NOMO-1 treated with DMSO at 0.1 percent for 48 hours (cell line): ENCODE measurements around the gene PRKAR2B.

Experiments used
- DNase-seq: peaks from one replicate; lab custom pipeline; 2025; ENCODE audit not compliant: unreplicated experiment; lab: John Stamatoyannopoulos, UW

Gene PRKAR2B

DNA sequence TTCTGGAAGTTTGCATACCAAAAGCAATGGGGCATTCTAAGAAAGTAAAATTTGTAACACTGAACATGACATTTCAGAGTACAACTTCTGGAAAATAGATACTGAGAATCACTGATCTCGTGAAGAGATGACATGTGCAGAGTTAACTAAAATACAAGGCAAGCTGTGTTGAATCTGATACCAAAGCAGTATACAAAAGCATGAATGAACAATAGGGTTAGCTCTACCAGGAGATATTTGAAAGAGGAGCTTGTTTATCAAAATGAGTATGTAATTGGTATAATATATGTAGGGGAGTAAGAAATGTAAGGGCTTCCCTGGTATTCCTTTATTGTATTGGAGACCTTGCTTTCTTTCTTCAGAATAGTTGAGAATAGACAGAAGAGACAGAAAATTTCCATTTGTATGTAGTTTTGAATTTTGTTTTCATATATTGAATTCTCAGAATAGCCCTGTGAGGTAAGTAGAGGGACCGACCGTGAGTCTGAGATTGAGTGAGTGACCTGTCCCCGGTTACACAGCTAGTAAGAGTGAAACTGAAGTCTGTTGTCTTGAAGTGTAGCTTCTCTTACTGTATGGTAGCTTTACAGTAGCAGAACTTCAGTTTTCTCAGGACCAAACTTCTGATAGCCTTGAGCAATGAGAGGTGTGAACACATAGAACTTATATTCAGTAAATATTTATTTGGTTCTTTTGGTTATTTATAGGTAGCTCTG lies 129.3 kb downstream of the PRKAR2B start:
- no peak for DNase-seq

DNA sequence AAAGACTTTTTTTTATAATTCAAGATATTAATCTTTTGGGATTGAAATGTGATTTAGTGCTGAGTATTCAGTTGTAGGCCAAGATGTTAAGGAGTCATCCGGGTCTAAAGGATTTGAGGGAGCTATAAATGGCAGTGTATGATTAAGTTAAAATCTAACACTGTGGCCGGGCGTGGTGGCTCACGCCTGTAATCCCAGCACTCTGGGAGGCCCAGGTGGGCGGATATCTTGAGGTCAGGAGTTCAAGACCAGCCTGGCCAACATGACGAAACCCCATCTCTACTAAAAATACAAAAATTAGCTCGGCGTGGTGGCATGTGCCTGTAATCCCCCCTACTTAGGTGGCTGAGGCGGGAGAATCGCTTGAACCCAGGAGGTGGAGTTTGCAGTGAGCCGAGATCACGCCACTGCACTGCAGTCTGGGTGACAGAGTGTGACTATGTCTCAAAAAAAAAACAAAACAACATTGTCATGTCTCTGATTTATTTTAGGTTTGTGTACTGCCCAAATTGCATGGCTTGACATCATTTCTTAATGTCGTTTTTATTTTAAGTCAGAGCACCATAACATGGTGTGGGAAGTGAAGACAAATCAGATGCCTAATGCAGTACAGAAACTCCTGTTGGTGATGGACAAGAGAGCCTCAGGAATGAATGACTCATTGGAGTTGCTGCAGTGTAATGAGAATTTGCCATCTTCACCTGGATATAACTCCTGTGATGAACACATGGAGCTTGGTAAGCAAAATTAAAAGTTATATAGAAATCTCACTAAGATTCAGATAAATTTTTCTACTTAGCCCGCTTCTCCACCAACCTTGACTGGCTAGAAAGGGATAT lies 135.0 kb downstream of the PRKAR2B start:
- DNase-seq: no peak

DNA sequence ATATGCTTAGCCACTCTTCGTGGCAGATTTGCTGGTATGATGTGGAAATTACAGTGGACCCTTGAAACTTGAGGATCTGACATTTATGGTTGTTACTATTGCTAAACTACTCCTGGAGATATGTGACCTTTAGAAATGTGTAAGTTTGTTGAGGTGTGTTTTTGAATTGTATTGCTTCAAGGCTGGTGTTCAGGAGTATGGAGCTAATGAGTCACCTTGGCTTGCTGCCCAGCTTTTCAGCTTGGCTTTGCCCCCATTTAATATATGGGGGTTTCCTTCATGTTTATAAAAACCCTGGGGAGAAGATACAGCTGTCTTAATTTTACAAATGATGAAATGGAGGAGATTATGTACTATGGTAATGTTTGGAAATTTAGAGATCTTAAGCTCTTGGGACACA lies 135.9 kb downstream of the PRKAR2B start:
- DNase-seq: no peak

DNA sequence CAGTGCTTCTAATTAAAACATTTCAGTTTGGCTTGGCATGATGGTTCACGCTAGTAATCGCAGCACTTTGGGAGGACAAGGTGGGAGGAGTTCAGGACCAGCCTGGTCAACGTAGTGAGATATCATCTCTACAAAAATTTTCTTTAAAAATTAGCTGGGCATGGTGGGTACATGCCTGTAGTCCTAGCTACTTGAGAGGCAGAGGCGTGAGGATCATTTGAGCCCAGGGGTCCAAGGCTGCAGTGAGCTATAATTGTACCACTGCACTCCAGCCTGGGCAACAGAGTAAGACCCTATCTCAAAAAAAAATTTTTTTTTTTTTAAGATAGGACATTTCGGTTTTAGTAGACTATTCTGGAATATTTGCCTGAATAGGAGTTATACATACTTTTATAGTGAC lies 136.7 kb downstream of the PRKAR2B start:
- DNase-seq: no peak

DNA sequence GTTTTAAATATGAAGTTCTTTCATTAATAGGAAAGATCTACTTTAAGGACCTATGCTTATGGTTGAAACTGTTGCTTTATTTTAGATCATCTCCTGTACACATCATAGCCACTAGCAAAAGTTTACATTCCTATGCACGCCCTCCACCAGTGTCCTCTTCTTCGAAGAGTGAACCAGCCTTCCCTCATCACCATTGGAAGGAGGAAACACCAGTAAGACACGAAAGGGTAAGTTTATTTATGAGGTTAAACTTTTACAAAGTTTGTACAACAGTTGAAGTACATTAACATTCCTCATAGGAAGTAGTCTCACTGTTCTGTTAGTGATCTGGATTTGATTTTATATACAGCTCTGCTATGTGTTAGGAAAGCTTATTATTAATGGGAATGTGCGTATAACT lies 141.2 kb downstream of the PRKAR2B start:
- no peak for DNase-seq

DNA sequence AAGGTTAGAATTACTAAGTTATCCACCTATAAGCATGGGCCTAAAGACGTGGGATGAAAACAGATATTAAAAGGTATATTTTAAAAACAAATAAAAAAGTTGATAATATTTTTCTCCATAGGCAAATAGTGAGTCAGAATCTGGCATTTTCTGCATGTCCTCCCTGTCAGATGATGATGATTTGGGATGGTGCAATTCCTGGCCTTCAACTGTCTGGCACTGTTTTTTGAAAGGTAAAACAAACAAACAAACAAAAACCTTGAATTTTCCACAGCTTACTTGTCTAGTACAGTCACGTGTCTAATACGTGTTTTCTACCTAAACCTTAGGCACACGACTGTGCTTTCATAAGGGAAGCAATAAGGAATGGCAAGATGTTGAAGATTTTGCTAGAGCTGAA lies 141.7 kb downstream of the PRKAR2B start:
- no peak for DNase-seq

DNA sequence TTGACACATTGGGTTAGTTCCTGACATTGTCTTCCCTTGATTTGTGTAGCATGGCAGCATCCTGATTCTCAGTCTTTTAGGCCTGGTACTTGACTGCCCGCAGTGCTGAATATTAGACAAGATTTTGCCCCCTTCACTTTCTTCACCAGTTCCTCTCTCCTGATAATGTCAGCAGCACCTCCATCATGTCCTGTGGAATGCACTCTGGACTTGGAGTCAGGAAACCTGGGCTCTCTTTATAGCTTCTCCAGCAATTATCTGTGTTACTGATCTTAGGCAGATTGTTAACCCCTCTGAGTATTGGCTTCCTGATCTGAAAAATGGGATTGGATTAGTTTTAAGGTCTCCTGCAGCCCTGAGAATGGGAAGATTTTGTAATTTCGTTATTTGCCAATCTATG lies 143.3 kb downstream of the PRKAR2B start:
- DNase-seq: no peak

DNA sequence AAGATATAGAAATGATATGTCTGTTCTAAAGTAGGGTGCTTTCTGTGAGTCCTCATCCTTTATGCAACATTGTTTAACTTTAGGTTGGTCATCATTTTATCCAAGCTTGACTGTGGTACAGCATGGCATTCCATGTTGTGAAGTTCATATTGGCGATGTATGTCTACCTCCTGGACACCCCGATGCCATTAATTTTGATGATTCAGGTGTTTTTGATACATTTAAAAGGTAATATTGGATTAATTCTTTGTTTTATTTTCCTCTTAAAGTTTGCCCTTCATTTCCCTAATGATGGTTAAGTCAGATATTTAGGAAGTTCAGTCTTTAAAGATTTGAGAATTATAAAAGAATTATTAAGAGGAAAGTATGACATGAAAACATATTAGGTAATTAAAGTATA lies 145.6 kb downstream of the PRKAR2B start:
- no peak for DNase-seq

DNA sequence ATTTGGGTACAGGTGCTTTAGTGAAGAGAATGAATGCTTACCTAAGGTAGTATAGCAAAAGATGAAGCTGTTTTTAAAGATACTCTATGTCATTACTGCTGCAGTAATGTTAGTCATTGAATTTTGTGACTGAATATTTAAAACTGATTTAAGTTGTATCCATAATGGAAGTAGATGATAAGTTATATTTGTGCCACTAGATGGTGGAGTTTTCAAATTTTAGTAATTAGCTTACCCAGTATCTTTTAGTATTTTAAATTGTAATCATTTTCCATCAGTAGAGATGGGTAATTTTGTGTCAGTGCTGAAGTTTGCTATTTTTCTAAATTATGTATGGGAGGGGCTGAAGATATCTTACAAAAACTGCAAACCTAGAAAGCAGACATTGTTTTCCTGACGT lies 149.5 kb downstream of the PRKAR2B start:
- no peak for DNase-seq

DNA sequence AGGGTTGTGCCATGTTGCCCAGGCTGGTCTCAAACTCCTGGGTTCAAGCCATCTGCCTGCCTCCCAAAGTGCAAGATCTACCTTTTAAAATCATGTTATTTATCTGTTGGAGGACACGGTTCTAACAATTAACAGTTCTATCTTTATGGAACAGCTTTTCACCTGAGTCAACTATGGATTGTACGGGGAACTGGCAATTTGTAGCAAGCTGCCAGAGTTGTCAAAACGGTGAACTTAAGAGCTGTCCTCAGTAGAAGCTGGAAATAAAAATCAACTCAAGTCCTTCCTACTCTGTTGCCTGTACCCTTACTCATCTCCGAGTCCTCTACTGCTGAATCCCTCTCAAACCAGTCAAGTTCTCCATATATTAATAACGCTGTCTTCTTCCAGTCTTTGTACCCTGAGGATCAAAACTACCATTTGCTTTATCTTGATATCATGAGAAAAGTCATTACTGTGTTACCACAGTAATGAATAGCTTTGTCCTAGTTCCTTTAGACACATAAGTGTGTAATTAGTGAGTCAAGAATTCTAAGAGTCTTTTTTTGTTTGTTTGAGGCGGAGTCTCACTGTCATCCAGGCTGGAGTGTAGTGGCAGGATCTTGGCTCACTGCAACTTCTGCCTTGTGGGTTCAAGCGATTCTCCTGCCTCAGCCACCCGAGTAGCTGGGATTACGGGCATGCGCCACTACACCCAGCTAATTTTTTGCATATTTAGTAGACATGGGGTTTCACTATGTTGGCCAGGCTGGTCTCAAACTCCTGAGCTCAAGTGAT lies 152.5 kb downstream of the PRKAR2B start:
- DNase-seq: no peak

DNA sequence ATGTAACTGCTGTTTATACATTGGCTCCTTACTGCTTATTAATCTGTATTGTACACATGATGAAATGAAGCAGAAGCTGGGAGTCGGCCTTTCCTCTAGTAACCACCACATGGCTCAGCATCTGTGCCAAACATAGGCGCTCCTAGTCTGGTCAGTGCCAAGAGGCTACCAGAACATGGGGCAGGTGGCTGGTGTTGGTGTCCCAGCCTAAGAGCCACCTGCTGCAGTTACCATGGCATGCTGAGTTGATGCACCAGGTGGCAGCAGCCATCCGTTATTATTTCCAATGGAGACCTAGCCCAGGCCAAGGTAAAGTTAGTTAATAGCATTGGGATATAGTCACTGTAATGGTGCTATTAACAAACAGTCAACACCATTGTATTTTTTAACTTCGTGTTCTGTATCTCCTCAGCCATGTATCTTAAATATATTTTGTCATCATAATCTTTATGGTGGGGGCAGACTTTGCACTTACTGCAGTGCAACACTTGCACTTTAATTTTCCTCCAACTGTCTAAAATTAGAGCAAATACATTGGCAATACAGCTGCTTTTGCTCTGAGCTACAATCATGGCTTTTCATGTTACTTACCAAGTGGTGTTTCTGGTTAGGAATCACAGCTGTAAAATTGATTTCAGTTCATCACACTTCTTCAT lies 157.4 kb downstream of the PRKAR2B start:
- no peak for DNase-seq

DNA sequence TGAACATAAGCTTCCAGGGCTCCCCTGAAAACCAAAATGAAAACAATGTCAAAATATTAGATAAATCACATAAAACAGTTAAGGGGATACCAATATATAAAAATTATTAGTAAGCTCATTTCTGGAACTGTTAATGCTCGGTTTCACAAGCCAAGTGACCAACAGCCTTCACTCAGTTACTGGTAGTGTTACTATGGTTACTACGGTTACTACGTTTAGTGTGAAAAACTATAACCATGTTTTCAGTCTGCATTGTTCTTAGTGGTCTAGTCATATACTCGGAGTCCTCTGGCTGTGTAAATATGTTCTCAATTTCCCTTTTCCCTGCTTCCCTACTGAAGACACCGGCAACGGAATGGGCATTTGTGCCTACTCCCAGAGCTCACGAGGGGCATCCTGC lies 159.1 kb downstream of the PRKAR2B start:
- DNase-seq: no peak

DNA sequence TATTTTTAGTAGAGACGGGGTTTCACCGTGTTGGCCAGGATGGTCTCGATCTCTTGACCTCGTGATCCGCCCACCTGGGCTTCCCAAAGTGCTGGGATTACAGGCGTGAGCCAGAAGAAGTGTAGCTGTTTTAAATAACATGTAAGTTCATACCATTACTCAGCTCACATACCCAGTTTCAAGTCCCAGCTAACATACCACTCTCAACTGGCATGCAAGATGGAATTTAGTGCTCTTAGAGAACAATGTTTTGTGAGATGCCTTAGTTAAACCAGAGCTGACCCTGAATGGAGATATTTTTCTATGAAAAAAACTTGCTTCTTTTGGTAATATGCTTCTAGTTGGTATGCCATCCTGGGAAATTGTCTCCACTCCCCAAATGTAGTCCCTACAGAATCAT lies 161.6 kb downstream of the PRKAR2B start:
- DNase-seq: no peak

DNA sequence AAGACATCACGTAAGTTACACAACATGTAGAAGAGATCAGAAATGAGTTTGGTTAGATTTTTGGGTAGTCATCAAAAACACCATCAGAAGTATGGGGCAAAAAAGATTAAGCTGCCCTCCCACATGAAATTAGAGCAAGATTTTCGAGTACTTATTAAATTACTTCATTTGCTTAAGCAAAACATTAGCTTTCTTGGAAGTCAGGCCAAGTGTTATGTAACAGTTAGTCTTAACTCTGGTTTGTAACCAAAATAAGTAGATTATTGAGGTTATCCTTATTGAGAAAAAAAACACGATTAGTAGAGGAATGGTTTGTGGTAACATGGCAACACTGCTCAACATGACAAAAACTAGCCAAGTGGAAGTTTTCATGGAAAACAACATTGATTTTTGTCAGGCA lies 162.2 kb downstream of the PRKAR2B start:
- DNase-seq: no peak

DNA sequence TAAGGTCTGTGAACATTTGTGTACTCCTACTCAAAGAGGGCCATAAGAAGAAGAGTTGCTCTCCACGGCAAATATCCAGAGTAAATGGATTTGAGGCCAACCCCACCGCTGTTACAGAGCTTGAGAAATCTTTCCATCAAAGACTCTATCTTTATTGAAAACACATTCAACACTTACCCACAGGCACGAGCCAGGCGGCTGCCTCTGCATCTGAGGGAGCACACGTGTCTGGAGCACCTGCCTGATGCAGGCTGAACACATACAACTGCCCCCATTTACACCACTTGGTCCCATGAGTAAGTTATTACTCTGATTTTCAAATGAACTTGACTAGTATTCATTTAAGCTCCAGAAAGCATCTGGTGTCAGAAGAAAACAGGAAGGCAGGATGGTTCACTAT lies 163.0 kb downstream of the PRKAR2B start:
- DNase-seq: no peak

DNA sequence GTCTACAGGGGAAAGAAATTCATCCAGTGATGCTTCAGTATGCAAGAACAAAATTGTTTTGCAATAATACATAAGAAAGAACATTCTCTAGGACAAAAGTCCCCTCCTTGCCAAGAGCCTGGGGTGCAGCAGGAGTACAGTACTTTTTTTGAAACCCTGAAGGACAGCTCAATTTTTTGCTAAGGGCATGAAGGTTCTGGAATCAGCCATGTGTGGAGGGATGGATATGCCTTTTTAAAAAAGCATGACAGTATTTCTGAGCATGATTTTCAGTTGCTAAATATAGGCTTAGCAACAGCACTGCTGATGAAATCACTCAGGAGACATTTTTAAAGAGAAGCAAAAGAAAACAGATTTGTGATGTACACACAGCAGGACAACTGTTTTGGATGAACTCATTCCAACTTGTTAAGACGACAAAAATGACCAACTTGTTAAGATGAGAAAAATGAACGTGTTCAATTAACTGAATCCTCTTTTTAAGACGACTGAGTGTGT lies 163.6 kb downstream of the PRKAR2B start:
- DNase-seq: no peak

DNA sequence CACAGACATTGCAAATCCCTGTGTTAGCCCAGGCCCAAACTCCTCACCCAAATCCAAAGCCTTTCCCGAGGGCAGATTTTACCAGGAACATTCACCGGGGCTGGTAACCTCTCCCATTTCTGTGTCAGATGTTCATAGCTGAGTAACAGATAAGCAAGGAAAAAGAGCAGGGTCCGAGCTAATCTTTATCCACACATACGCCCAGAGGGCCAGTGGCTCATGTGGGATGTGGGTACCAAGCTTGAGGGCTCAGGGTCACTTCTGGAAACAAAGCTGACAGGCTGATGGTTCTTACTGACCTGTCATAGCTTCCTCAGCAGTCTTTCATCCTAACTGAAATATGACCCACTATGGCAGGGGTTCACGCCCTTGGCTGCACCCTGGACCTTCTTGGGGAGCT lies 164.1 kb downstream of the PRKAR2B start:
- no peak for DNase-seq

DNA sequence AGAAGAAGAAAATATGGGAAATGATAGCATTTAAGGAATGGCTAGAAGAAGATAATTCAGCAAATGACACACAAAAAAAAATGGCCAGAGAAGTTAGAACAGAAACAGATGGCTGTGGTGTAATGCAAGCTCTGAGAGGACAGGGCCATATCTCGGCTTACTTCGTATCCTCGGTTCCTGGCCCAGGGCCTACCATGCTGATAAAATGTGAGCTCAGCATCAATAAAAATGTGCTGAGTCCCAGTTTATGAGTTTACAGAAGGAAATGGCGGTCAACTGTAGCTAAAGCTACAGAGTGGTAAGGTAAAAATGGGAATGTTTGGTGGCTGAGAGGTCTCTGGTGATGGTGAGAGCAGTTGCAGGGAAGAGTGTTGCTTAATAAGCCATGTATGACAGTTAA lies 165.1 kb downstream of the PRKAR2B start:
- DNase-seq: no peak

DNA sequence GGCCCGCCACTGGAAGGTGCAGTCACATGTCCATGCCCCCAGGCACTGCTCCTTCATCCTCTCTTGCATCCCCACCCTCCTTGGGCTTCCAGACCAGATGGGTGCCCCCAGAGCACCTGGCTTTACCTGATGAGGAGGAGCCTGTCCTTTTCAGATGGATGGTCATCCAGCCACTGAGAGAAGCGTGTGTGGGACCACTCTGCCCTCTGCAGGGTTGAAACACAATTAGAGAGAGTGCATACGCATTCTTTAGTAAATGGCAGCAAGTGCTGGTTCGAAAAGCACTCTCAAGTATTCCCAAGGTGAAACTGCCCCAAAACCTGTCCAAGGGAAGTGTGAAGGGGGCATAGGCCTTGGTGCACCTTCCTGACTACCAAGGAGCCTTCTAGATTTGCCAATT lies 165.9 kb downstream of the PRKAR2B start:
- no peak for DNase-seq
